Keratinocyte (primary cell): Measurements from ENCODE around the gene PSMB9. TPM values are rescaled to one million over a fixed set of nuclear protein-coding genes. Genes with fewer than 3 reads are reported as not detected.
"Not testable (repeated sequence)": the region's sequence is repeated elsewhere in the genome, so short reads cannot be mapped to it uniquely, and the experiment has no call there.

Experiments
- DNase-seq: peaks from one replicate; pipeline ENCODE4 v3.0.0-alpha.2; 2011; ENCODE audit warnings: low read depth, missing footprints, low spot score
- FAIRE-seq: peaks from 2 replicates; lab custom pipeline; 2011; peaks lifted over from hg19 to GRCh38; lab: Jason Lieb, UNC
- H2AFZ ChIP-seq: 2 replicates; pipeline ENCODE4 v1.6.0; 2012; ENCODE audit warnings: low read length, control low read depth, inconsistent platforms; ENCODE audit not compliant: control insufficient read depth
- H3K27ac ChIP-seq: 2 replicates; pipeline ENCODE4 v1.5.1; 2011; ENCODE audit warnings: low read length; ENCODE audit not compliant: control insufficient read depth, insufficient read depth
- H3K27me3 ChIP-seq: 3 replicates; pipeline ENCODE4 v1.6.0; 2011; ENCODE audit warnings: low read length; ENCODE audit not compliant: control insufficient read depth, insufficient read depth; ENCODE audit errors: extremely low read depth
- H3K36me3 ChIP-seq, 2 experiments: 2 replicates in 1 of 2; 3 replicates in 1 of 2; pipeline ENCODE4 v1.5.1; 2011; ENCODE audit warnings: low read length in 2 of 2, mild to moderate bottlenecking in 1 of 2; ENCODE audit not compliant: control insufficient read depth in 2 of 2, insufficient read depth in 2 of 2; ENCODE audit errors: extremely low read depth in 1 of 2
- H3K4me1 ChIP-seq: 3 replicates; pipeline ENCODE4 v1.5.1; 2011; ENCODE audit warnings: low read length; ENCODE audit not compliant: control insufficient read depth, insufficient read depth; ENCODE audit errors: extremely low read depth
- H3K4me2 ChIP-seq: 3 replicates; pipeline ENCODE4 v1.6.0; 2011; ENCODE audit warnings: low read depth, low read length; ENCODE audit not compliant: control insufficient read depth, insufficient read depth; ENCODE audit errors: extremely low read depth
- H3K4me3 ChIP-seq, 3 experiments: fragments of 200-600 bp in 1 of 3; sonication (generic) in 1 of 3; 2 replicates in 2 of 3; 3 replicates in 1 of 3; pipeline ENCODE4 v1.5.1; 2011 to 2016; ENCODE audit warnings: low read length in 3 of 3, mild to moderate bottlenecking in 3 of 3, control low read depth in 2 of 3, inconsistent platforms in 1 of 3, low read depth in 1 of 3, mixed read lengths in 1 of 3, mixed run types in 1 of 3, moderate library complexity in 1 of 3; ENCODE audit not compliant: control insufficient read depth in 2 of 3, insufficient read depth in 2 of 3; ENCODE audit errors: extremely low read depth in 1 of 3
- H3K79me2 ChIP-seq: 2 replicates; pipeline ENCODE4 v1.6.0; 2012; ENCODE audit warnings: low read length; ENCODE audit not compliant: control insufficient read depth, insufficient read depth
- H3K9ac ChIP-seq: 3 replicates; pipeline ENCODE4 v1.6.0; 2011; ENCODE audit warnings: low read length; ENCODE audit not compliant: control insufficient read depth, insufficient read depth; ENCODE audit errors: extremely low read depth
- H3K9me1 ChIP-seq: 3 replicates; pipeline ENCODE4 v1.6.0; 2011; ENCODE audit warnings: low read length; ENCODE audit not compliant: control insufficient read depth, insufficient read depth; ENCODE audit errors: extremely low read depth
- H3K9me3 ChIP-seq: 2 replicates; pipeline ENCODE4 v1.5.1; 2012; ENCODE audit warnings: low read depth, low read length; ENCODE audit not compliant: control insufficient read depth
- H4K20me1 ChIP-seq: 3 replicates; pipeline ENCODE4 v1.6.0; 2011; ENCODE audit warnings: low read length; ENCODE audit not compliant: control insufficient read depth, insufficient read depth; ENCODE audit errors: extremely low read depth
- CTCF ChIP-seq, 3 experiments: IDR thresholded peaks in 1 of 3; conservative IDR thresholded peaks in 1 of 3; optimal IDR thresholded peaks in 1 of 3; 2 replicates in 2 of 3; 3 replicates in 1 of 3; pipeline versions ENCODE3 to v1.5.1; 2011; ENCODE audit warnings: low read length in 3 of 3, mild to moderate bottlenecking in 3 of 3, moderate library complexity in 2 of 3, control low read depth in 1 of 3, inconsistent platforms in 1 of 3; ENCODE audit not compliant: insufficient read depth in 2 of 3; ENCODE audit errors: extremely low read depth in 1 of 3
- EZH2 ChIP-seq: IDR thresholded peaks from one replicate; pipeline ENCODE4 v1.6.1; 2012; ENCODE audit warnings: inconsistent platforms, mild to moderate bottlenecking, low read length, moderate library complexity
- dilution Hi-C: fragments of 300-500 bp; cut with MboI; formaldehyde crosslinking; loops from one replicate; pipeline ENCODE4 v1.7.0; 2020; ENCODE audit warnings: low sequenced_read_pairs; ENCODE audit not compliant: extremely low pct_ligation_motif_present
- polyA plus RNA-seq, 5 experiments: library from polyadenylated mRNA; depleted of rRNA in 3 of 5; stranded (reverse) in 3 of 5; stranded (forward) in 1 of 5; unstranded in 1 of 5; fragments of >200 nt; gene quantifications; 1 replicate in 1 of 5; 2 replicates in 3 of 5; 3 replicates in 1 of 5; pipeline versions ENCODE4 v1.2.1 to v1.2.3, GENCODE V29; 2011 to 2012; ENCODE audit warnings: missing spikeins in 2 of 5, low read depth in 1 of 5, low replicate concordance in 1 of 5

PSMB9 gene
- polyA plus RNA-seq, 1 donor (not counting 4 experiments of a cell fraction or from before 2014, with no cell fraction given): 25.4 TPM

GRCh38 chr6:32867554-32868256, 13.7 kb downstream of the PSMB9 start:
- Histone ChIP-seq H3K9ac (no peak overlapping the region), H3K9me1 (no peaks in the 10 kb centered on the region), H3K4me3 (no peak overlapping the region), H3K79me2 (no peaks in the 10 kb centered on the region), H3K36me3 (no peaks in the 10 kb centered on the region), H4K20me1 (no peaks in the 10 kb centered on the region), H3K9me3 (no peaks in the 10 kb centered on the region), H3K4me2 (no peak overlapping the region), H3K27me3 (peaks cover 5% of the 10 kb centered on the region), H2AFZ (no peak overlapping the region), H3K27ac (no peak overlapping the region), H3K4me1 (no peaks in the 10 kb centered on the region)
- TF ChIP-seq CTCF (optimal IDR thresholded peaks at IDR 0.05 in 1 of 3, IDR thresholded peaks at IDR 0.05 in 1 of 3, conservative IDR thresholded peaks at IDR 0.05 in 1 of 3; ENCODE audit: extremely low read depth in 1 of 3, insufficient read depth in 2 of 3, low read length in 3 of 3) (no peak), EZH2 (no peak)
- dilution Hi-C loops: no loop called here
- FAIRE-seq (no peak), DNase-seq (no peak)

- no peaks in the 10 kb centered on the region for H3K9me1 ChIP-seq
- DNase-seq (no peak), FAIRE-seq (peak; percentile 63)
- no peaks in the 10 kb centered on the region for H3K9me3 ChIP-seq
- dilution Hi-C loops: no loop called here
- no peak overlapping the region for H3K9ac ChIP-seq
- H4K20me1 ChIP-seq: no peaks in the 10 kb centered on the region
- no peak overlapping the region for H2AFZ ChIP-seq
- no peaks in the 10 kb centered on the region for H3K4me1 ChIP-seq
- H3K4me2 ChIP-seq: no peak overlapping the region
- H3K4me3 ChIP-seq: no peak overlapping the region
- no peaks in the 10 kb centered on the region for H3K36me3 ChIP-seq
- no peak overlapping the region for H3K27ac ChIP-seq
- H3K79me2 ChIP-seq: no peaks in the 10 kb centered on the region
- H3K27me3 ChIP-seq: peaks cover 5% of the 10 kb centered on the region
- TF ChIP-seq CTCF (optimal IDR thresholded peaks at IDR 0.05 in 1 of 3, IDR thresholded peaks at IDR 0.05 in 1 of 3, conservative IDR thresholded peaks at IDR 0.05 in 1 of 3; ENCODE audit: extremely low read depth in 1 of 3, insufficient read depth in 2 of 3, low read length in 3 of 3) (peak; percentile 70 to 89 (median 73)), EZH2 (no peak)
Measured at GRCh38 chr6:32868257-32868788, 14.3 kb downstream of the PSMB9 start.

- H3K27ac ChIP-seq, H3K9ac ChIP-seq, H3K4me1 ChIP-seq, H3K4me2 ChIP-seq, H4K20me1 ChIP-seq, H3K9me1 ChIP-seq, H2AFZ ChIP-seq, H3K36me3 ChIP-seq, dilution Hi-C loops, H3K4me3 ChIP-seq, DNase-seq, H3K9me3 ChIP-seq, H3K27me3 ChIP-seq, FAIRE-seq, H3K79me2 ChIP-seq: not testable (repeated sequence)
Measured at GRCh38 chr6:32873947-32874346, 20.0 kb downstream of the PSMB9 start.
